ENCODE measurements around the gene RFX4.
"Not testable (repeated sequence)": the region's sequence is repeated elsewhere in the genome, so short reads cannot be mapped to it uniquely, and the experiment has no call there.

Gene RFX4

DNA sequence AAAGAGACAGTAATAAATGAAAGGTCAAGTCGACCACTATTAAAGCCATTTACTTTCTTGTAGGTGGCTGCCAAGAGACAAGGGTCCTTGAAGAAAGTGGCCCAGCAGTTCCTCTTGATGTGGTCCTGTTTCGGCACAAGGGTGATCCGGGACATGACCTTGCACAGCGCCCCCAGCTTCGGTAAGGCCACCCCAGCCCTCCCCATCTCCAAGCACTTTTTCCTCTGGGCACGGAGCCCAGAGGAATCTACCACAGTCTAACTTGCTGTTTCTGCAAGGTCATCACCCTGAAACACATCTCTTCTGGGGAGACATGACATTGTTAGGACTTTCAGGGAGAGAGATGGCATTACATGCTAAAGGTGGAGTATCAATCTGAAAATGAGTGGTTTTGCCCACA lies 137.9 kb downstream of the RFX4 start:
- ATAC-seq (replicated peaks) = no peak
- H3K9me3 Mint-ChIP-seq = no peaks in the 10 kb centered on the region

DNA sequence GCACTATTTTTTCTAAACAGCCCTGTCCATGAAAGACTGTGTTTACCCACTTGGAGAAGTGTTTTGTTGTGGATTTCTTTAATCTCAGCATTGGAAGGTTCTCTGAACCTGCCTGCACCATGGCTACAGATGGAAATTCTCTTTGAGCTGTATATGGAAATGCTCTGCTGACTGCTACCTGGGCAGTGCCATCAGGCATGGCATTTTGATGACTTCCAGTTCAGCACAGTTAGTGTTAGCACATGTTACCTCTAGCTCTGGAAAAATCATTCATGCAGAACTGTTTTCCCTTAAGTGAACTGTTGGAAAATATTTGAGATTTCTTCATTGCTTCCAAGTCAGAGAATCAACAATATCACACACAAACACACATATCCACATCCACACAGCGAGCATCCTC lies 139.1 kb downstream of the RFX4 start:
- H3K4me1 Mint-ChIP-seq (ENCODE audit: low read depth in 2 of 2) = peaks cover 0 to 3% of the 10 kb centered on the region in 2 donors
- H3K36me3 Mint-ChIP-seq (ENCODE audit: insufficient read depth) = no peaks in the 10 kb centered on the region
- peaks cover 6 to 13% of the 10 kb centered on the region in 2 donors for H3K27me3 Mint-ChIP-seq
- no peak overlapping the region for H3K4me3 Mint-ChIP-seq
- DNase-seq = no peak
- H3K9me3 Mint-ChIP-seq = no peaks in the 10 kb centered on the region
- ATAC-seq (replicated peaks) = no peak
- H3K27ac Mint-ChIP-seq = no peak overlapping the region

More for the DNA sequence above, 137.9 kb downstream of the RFX4 start:
- Mint-ChIP-seq H3K36me3 (ENCODE audit: insufficient read depth) (no peaks in the 10 kb centered on the region), H3K4me1 (ENCODE audit: low read depth in 2 of 2) (peaks cover 0 to 2% of the 10 kb centered on the region in 2 donors), H3K27me3 (peaks cover 6 to 13% of the 10 kb centered on the region in 2 donors), H3K4me3 (no peak overlapping the region), H3K27ac (no peak overlapping the region)
- no peak for DNase-seq

DNA sequence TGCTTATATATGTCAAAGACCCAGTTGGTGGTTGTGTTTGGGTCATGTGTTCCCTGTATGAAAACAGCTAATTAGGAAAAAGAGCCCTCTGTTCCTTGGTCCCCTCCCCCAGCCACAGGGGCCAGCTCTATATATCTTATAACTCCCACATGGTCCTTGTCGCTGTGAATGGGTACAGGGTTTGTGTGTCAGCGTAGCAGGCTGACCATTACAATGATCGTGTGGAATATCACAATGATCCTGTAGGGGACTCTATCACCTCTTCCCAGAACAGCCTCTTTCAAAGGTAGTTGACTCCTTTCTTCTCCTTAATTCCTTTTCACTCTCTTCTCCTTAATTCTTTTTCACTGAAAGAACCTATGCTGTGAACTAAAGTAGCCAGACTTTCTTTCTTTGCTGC lies 140.0 kb downstream of the RFX4 start:
- Mint-ChIP-seq H3K36me3 (ENCODE audit: insufficient read depth) (no peaks in the 10 kb centered on the region), H3K27ac (peak overlapping the region in 1 of 2 donors; percentile 42), H3K27me3 (peaks cover 6 to 13% of the 10 kb centered on the region in 2 donors), H3K9me3 (no peaks in the 10 kb centered on the region), H3K4me1 (ENCODE audit: low read depth in 2 of 2) (peaks cover 0 to 3% of the 10 kb centered on the region in 2 donors), H3K4me3 (no peak overlapping the region)
- DNase-seq (no peak), ATAC-seq (replicated peaks) (no peak)

DNA sequence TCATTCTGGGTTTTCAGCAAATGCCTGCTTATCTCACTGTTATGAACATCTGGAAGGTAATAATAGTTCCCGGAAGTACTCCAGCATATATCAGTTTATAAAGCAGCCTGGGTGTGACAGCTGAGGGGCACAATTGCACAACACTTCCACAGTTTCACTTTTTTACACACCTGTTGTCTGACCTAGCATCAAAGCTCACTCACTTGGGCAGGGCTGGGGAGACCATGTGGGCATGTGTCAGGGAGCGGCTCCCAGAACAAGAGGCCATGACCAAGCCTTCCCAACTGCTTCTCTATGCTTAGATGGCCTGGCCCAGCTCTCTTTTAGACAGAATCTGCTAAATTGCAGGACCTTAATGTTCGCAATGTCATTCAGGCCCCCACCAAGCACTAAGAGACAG lies 140.6 kb downstream of the RFX4 start:
- Mint-ChIP-seq H3K27me3 (peaks cover 6 to 13% of the 10 kb centered on the region in 2 donors), H3K36me3 (ENCODE audit: insufficient read depth) (no peaks in the 10 kb centered on the region), H3K4me1 (ENCODE audit: low read depth in 2 of 2) (peaks cover 0 to 3% of the 10 kb centered on the region in 2 donors), H3K4me3 (no peak overlapping the region), H3K9me3 (no peaks in the 10 kb centered on the region), H3K27ac (peak overlapping the region; percentile 27 to 42)
- DNase-seq = no peak
- no peak for ATAC-seq (replicated peaks)

DNA sequence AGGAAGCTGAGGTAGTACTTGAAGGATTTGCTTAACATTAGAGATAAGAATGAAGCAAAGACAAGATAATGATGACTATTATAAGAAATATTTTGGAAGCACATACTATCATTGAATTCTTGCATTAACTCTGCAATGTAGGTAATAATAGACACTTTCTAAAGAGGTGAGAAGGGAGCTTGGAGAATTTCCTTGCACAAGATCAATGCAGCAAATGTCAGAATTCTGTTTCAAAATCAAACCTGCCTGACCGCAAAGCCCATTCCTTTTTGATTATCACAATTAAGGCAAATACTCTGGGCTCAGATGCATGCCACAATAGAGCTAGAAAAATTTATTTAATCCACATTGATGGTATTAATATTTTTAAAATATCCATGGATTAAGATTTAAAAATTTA lies 141.3 kb downstream of the RFX4 start:
- no peaks in the 10 kb centered on the region for H3K36me3 Mint-ChIP-seq (ENCODE audit: insufficient read depth)
- H3K4me1 Mint-ChIP-seq (ENCODE audit: low read depth in 2 of 2) = peaks cover 0 to 3% of the 10 kb centered on the region in 2 donors
- no peak overlapping the region for H3K4me3 Mint-ChIP-seq
- ATAC-seq (replicated peaks) = no peak
- peaks cover 6 to 10% of the 10 kb centered on the region in 2 donors for H3K27me3 Mint-ChIP-seq
- H3K9me3 Mint-ChIP-seq = no peaks in the 10 kb centered on the region
- no peak for DNase-seq
- no peak overlapping the region for H3K27ac Mint-ChIP-seq

DNA sequence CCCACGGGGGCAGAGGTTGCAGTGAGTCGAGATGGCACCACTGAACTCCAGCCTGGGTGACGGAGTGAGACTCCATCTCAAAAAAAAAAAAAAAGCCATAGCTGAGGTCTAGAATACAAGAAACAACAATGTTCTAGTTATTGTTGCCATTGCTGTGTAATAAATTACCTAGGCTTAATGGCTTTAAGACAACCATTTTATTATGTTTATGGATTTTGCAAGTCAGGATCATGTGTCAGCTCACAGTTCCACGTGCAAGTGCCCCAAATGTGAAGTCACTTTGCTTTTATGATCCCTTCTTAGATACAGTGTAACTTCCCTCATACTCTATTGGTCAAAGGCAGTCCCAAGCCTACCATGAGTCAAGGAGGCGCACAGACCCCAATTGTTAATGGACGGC lies 142.1 kb downstream of the RFX4 start:
- Mint-ChIP-seq H3K9me3 (no peaks in the 10 kb centered on the region), H3K27ac (no peak overlapping the region), H3K27me3 (peaks cover 6% of the 10 kb centered on the region in 2 donors), H3K36me3 (ENCODE audit: insufficient read depth) (no peaks in the 10 kb centered on the region), H3K4me3 (no peak overlapping the region), H3K4me1 (ENCODE audit: low read depth in 2 of 2) (peaks cover 0 to 3% of the 10 kb centered on the region in 2 donors)
- ATAC-seq (replicated peaks) = no peak
- DNase-seq = no peak

DNA sequence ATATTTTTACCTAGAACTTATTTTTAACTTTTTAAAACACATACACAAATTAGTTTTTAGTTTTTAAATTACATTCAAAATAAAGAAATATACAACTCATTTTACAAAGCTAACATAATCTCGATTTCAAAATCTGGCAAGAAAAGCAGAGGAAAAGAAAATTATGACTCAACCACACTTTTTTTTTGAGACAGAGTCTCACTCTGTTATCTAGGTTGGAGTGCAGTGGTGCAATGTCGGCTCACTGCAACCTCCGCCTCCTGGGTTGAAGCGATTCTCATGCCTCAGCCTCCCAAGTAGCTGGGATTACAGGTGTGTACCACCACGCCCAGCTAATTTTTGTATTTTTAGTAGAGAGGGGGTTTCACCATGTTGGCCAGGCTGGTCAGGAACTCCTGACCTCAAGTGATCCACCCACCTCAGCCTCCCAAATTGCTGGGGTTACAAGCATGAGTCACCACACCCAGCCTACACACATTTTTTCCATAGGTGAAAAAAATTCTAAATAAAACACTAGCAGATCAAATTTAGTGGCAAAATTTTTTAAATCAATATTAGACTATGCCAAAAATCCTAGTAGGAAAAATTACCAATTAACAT lies 143.9 kb downstream of the RFX4 start:
- H3K9me3 Mint-ChIP-seq; H3K27me3 Mint-ChIP-seq; ATAC-seq (replicated peaks); DNase-seq; H3K4me3 Mint-ChIP-seq; H3K27ac Mint-ChIP-seq; H3K4me1 Mint-ChIP-seq (ENCODE audit: low read depth in 2 of 2); H3K36me3 Mint-ChIP-seq (ENCODE audit: insufficient read depth): not testable (repeated sequence)

DNA sequence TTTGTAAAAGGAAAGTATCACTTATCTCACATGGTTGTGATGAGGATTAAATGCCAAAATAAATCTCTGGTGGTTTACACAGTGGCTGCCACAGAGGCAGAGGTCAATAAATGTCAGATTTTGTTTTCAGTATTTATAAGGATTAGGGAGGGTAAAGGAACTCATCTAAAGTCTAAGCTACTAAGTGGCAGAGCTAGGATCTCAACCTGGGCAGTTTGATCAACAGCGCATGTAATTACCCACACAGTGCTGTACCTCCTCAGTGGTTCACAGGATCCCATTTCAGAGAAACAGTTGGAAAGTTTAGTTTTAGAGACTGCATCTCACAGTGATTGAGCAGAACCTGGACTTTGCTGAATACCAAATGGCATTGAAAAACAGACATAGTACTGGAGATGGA lies 146.8 kb downstream of the RFX4 start:
- no peak for ATAC-seq (replicated peaks)
- H3K27me3 Mint-ChIP-seq = no peaks in the 10 kb centered on the region

DNA sequence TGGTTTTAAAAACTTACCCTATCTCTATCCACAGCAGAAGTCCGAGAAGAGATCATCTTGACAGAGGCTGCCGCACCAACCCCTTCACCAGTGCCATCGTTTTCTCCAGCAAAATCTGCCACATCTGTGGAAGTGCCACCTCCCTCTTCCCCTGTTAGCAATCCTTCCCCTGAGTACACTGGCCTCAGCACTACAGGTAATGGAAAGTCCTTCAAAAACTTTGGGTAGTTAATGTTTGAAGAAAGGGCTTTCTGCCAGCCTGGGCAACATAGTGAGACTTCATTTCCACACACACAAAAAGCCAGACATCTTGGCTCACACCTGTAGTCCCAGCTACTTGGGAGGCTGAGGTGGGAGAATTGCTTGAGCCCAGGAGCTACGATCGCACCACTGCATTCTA lies 150.1 kb downstream of the RFX4 start:
- Mint-ChIP-seq H3K27ac (no peak overlapping the region), H3K4me3 (no peak overlapping the region), H3K4me1 (ENCODE audit: low read depth in 2 of 2) (no peaks in the 10 kb centered on the region), H3K27me3 (no peaks in the 10 kb centered on the region), H3K9me3 (no peaks in the 10 kb centered on the region), H3K36me3 (ENCODE audit: insufficient read depth) (no peaks in the 10 kb centered on the region)
- DNase-seq (no peak), ATAC-seq (replicated peaks) (no peak)

More for the DNA sequence above, 146.8 kb downstream of the RFX4 start:
- Mint-ChIP-seq H3K9me3 (no peaks in the 10 kb centered on the region), H3K4me1 (ENCODE audit: low read depth in 2 of 2) (peaks cover 0 to 1% of the 10 kb centered on the region in 2 donors), H3K4me3 (no peak overlapping the region), H3K27ac (no peak overlapping the region), H3K36me3 (ENCODE audit: insufficient read depth) (no peaks in the 10 kb centered on the region)
- DNase-seq = no peak

DNA sequence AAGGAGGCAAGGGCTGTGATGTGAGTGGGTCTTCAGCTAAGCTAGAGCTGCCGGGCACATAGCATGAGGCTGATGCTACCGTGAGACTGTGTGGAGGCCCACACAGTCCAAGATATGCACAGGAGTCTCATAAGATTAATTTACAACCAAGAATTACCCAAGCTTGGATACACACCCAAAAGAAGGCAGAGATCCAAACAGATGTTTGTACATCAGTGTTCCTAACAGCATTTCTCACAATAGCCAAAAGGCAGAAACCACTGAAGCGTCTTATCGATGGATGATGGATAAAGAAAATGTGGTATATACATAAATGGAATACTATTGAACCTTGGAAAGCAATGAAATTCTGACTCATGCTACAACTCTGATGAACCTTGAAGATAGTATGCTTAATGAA lies 150.9 kb downstream of the RFX4 start:
- no peaks in the 10 kb centered on the region for H3K4me1 Mint-ChIP-seq (ENCODE audit: low read depth in 2 of 2)
- no peaks in the 10 kb centered on the region for H3K36me3 Mint-ChIP-seq (ENCODE audit: insufficient read depth)
- no peak for DNase-seq
- no peaks in the 10 kb centered on the region for H3K9me3 Mint-ChIP-seq
- no peaks in the 10 kb centered on the region for H3K27me3 Mint-ChIP-seq
- no peak for ATAC-seq (replicated peaks)
- no peak overlapping the region for H3K4me3 Mint-ChIP-seq
- H3K27ac Mint-ChIP-seq = peak overlapping the region in 1 of 2 donors; percentile 1

DNA sequence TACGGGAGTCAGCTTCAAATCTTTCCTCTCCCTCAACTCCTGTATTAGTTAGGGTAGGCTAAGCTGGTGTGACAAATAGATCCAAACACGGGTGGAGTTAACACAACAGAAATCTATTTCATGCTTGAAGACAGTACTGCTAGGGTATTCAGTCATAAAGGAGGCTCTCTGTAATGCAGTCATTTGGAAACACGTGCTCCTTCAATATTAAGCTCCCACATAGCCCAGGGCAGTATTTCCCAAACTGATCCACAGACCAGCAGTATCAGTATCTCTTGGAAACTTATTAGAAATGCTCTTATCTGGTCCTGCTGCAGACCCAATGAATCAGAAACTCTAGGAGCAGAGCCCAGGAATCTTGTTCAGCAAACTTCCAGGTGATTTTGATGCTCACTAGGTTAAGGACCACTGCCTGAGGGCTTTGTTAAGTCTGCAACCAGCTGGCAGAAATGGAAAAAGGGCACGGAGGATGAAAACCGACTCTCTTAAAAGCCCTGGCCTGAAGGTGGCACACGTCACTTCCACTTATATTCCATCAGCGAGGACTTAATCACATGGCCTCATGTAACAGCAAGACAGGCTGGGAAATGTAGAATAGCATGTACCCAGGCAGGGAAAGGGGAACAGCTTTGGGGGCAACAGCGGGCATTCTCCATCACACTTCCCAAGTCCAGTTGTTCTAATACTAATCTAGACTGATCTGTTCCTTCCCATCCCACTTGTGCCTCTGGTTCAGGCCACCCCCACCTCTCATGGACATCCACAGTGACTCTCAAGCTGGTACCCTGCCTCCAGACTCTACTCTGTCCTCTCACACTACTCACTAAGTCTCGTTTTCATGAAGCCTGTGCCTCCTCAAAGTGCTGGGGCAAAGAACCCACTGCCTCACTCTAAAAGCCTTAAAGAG lies 153.5 kb downstream of the RFX4 start:
- H3K27me3 Mint-ChIP-seq = peaks cover 0 to 5% of the 10 kb centered on the region in 2 donors
- ATAC-seq (replicated peaks) (peak; percentile 24), DNase-seq (no peak)
- no peak overlapping the region for H3K27ac Mint-ChIP-seq
- H3K4me1 Mint-ChIP-seq (ENCODE audit: low read depth in 2 of 2) = no peaks in the 10 kb centered on the region
- H3K4me3 Mint-ChIP-seq = no peak overlapping the region
- H3K36me3 Mint-ChIP-seq (ENCODE audit: insufficient read depth) = no peaks in the 10 kb centered on the region
- no peaks in the 10 kb centered on the region for H3K9me3 Mint-ChIP-seq

DNA sequence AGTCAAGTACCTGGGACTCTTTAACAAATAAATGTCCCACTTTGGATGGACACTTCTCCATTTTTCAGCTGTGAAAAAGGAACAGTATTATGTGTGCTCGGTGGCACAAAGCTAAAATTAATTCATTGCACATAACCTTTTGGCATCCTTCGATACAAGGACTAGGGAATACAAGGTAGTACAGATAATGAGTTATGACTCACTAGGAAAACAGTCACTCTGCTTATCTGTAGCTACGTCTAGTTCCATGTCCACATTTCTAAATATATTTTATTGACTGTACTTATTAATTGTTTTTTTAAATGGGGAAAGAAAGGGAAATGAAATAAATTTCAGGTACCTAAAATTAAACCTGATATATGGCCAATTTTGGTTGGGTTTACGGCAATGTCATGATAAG lies 156.5 kb downstream of the RFX4 start:
- ATAC-seq (replicated peaks) (no peak), DNase-seq (no peak)
- no peak overlapping the region for H3K27ac Mint-ChIP-seq
- H3K36me3 Mint-ChIP-seq (ENCODE audit: insufficient read depth) = no peaks in the 10 kb centered on the region
- H3K9me3 Mint-ChIP-seq = no peaks in the 10 kb centered on the region
- H3K4me1 Mint-ChIP-seq (ENCODE audit: low read depth in 2 of 2) = no peaks in the 10 kb centered on the region
- peaks cover 0 to 5% of the 10 kb centered on the region in 2 donors for H3K27me3 Mint-ChIP-seq
- H3K4me3 Mint-ChIP-seq = no peak overlapping the region

DNA sequence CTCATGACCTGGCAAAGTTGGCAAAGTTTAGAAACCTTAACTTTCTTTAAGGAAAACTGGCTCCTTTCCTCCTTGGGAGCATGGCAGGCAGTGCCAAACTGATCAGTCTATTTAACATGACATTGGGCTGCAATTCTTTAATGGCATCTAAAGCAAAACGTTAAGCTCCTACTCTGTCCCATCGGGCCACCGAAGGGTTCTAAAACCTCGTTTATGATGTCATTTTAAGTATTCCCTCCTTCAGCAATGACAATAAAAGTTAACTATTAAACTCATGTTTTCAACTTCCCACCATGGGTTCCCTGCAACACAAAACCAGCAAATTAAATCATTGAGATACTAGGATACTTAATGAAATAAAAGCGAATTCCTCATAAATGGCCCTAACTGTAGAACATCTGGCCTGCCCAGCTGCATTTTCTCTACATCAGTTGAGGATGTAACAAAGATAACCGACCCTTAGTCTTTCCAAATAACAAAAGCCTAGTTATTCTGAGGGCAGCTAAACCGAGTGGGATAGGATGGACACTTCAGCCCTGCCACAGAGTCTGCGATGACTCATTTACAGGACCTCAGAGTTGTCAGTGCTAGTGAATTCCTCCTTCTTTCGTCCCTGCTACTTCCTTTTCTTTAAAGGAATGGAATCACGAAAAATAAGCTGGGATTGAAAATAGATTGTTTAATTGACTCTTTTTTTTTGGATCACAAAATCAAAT lies 157.2 kb downstream of the RFX4 start:
- H3K27ac Mint-ChIP-seq = no peak overlapping the region
- DNase-seq = no peak
- H3K9me3 Mint-ChIP-seq = no peaks in the 10 kb centered on the region
- no peak for ATAC-seq (replicated peaks)
- no peaks in the 10 kb centered on the region for H3K4me1 Mint-ChIP-seq (ENCODE audit: low read depth in 2 of 2)
- no peaks in the 10 kb centered on the region for H3K36me3 Mint-ChIP-seq (ENCODE audit: insufficient read depth)
- peaks cover 0 to 5% of the 10 kb centered on the region in 2 donors for H3K27me3 Mint-ChIP-seq
- H3K4me3 Mint-ChIP-seq = no peak overlapping the region

Data from effector memory CD8-positive, alpha-beta T cell (primary cell).